Suppressor macrophage (primary cell): ENCODE measurements around the gene PREP.
"Not testable (repeated sequence)": the region's sequence is repeated elsewhere in the genome, so short reads cannot be mapped to it uniquely, and the experiment has no call there.

ENCODE experiments used
- DNase-seq, 4 experiments: peaks; one replicate each; pipeline ENCODE4 v3.0.0-alpha.2; 2020 to 2022

PREP gene

DNA sequence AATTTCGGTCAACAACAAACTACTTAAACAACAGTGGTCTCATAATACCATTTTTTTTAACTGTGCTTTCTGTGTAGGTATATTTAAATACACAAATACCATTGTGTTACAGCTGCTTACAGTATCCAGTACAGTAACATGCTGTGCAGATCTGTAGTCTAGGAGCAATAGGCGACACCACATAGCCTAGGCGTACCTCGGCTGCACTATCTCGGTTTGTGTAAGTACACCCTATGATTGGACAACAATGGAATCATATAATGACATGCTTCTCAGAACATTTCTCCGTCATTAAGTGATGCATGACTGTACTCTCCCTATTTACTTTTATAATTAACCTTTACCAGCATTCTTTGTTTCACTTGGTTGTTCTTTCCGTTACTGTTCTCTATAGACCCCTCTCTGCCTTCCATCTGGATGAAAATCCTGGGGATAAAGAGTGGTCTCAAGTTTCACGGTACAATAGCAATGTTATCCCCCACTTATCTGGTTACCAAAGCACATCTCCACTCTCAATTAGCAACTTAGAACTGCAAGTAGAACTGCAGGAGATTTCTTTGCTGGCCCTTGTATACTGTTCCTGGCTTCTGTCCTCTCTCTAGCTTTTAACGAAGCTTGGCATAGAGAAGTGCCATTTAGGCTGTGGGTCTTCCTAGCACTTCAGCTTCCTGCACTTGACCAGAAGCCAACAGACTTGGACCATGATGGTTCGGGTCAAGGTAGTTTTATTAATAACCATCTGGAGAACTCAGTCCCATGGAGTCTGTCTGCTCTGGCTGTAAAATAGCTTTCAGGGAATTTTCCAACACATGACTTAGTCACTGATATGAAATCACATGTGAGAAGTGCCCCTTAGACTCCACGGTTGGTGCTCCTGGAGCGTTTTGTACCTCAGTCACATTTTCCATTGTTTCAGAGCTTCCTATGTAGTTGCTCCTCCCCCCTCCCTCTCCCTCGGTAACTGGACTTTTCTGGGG is 142.7 kb downstream of the PREP start:
- no peak for DNase-seq

DNA sequence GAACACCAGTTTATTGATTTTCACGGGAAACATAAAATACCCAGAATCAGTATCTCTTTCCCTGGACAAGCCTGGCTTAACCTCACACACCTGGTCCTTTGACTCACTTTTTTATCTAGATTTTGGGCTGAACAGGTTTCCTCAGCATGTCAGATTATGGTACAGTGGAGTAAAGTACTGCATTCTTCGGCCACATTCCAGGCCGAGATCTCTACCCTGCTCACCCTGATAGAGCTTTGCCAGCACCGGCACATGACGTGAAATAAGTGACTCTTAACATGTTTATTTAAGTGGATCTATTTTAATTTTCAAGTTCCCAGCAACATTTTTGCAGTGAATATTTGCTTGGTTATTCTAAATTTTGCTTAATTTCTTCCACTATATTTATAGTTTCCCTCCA is 144.1 kb downstream of the PREP start:
- DNase-seq, result no peak

DNA sequence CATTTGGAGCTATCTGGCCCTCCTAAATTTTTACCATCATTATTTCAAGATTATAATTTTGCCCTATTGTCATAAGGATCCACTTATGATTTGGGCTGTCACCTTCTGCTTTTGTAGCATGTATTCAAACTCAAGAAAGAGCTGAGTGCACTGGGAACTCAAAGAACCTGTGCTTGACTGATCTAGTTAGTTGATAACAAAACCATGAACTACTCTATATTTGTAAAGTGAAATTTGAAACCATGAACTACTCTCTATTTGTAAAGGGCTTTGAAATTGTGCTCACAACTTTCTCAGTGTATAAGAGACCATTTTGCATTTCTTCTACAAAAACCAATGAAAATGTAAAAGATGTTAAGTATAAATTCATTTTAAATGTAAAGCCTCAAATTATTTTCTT is 145.5 kb downstream of the PREP start:
- DNase-seq, result no peak

DNA sequence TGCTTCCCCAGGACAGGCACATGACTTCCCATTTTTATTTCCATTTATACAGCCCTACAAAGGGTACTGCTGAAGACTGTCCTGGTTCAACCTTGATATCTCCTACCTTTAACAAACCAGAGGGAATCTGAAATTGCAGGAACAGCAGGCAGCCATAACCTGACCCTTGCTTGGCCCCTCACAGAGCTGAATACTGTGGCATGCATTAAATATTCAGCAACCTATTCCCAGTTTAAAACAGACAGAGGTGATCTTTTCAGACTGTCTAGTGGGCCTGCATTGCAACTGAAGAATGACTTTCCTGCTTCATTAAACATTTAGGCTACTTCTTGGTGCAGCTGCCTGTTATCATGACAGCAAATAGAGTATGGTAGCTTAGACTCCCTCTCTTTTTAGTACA is 146.3 kb downstream of the PREP start:
- no peak for DNase-seq

DNA sequence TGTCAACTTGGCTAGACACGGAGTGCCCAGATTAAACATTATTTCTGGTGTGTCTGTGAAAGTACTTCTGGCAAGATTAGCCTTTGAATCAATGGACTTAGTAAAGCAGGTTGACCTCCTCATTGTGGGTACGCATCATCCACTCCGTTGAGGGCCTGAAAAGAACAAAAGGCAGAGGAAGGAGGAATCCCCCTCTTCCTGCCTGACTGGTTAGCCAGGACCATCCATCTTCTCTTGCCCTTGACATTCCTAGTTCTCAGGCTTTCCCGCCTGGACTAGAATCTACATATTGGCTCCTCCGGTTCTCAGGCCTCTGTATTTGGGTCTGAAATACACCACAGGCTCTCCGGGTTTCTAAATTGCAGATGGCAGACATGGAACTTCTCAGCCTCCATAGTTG is 149.1 kb downstream of the PREP start:
- no peak for DNase-seq

DNA sequence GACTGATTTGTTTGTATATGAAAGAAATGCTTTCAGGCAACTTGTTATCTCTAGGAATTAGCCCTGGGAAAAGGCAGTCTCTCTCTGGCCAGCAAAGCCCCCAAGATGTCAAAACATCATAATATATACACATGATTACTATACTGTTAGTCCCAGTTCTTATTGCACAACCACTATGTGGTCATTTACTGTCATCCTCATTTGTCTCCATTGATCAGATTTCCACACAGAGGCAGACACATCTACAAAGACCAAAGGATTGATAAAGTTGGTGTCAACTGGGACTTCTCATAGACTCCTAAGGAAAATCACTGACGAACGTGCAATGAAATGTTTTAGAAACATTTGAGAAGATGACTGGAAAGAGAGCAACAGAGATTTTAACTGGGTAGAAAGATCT is 151.2 kb downstream of the PREP start:
- DNase-seq, result no peak

DNA sequence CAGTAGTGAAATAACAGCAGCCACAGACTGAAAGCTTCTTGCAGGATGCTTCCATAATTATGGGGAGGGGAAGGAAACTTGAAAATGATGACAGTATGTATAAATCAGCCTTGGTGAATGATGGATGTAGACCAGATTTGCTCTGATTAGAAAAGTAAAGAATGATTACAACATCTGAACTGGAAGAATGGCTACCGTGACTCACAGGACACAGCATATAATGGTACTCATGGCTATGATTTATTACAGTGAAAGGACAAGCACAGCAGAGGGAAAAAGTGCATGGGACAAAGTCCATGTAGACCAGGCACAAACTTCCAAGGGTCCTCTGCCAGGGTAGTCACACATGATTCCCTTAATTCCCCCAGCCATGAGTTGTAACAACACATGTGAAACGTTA is 152.3 kb downstream of the PREP start:
- DNase-seq, result no peak

DNA sequence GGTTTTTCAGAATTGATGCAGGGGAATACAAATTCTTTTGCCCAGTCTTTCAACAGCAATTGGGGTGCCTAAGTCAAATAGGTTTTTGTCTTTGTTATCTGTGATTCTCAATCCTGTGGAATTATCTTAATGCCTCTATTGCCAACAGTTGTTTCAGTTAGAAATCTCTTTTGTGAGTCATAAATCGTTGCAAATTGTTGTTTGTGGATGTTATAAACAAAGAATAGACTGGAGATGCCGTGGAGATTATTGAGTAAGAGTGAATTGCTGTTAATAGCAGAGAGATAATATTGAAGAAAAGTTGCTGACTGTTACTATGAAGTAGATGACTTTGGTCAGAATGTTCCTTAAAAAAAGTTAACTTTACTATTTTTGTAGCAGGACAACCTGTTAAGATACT is 159.4 kb downstream of the PREP start:
- no peak for DNase-seq

DNA sequence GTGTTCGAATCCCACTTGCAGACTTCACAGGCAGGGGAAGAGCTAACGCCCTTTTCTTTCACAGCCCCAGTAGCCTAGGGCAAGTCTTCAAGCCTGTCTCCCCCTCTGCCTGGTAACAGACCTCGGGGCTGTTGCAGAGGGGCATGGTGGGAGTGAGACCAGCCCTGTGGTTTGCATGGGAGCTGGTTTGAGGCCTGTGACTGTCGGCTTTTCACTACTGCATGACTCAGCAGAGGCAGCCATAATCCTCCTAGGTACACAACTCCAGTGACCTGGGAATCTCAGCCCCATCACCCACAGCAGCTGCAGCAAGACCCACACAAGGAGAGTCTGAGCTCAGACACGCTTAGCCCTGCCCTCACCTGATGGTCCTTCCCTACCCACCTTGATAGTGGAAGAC is 167.7 kb downstream of the PREP start:
- DNase-seq, result no peak

DNA sequence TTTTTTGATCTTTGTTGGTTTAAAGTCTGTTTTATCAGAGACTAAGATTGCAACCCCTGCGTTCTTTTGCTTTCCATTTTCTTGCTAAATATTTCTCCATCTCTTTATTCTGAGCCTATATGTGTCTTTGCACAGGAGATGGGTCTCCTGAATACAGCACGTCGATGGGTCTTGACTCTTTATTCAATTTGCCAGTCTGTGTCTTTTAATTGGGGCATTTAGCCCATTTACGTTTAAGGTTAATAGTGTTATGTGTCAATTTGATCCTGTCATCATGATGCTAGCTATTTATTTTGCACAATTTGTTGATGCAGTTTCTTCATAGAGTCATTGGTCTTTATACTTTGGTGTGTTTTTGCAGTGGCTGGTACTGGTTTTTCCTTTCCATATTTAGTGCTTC is 171.1 kb downstream of the PREP start:
- not testable (repeated sequence) for DNase-seq
